HEK293 (cell line): ENCODE measurements around the gene CBY1.

Experiments
- CTCF ChIA-PET: fragments of 350-600 bp; formaldehyde crosslinking; extraction: SDS; loops from one replicate; lab custom pipeline; 2021; ENCODE audit warnings: antibody characterized with exemption; lab: Yijun Ruan, JAX
- POLR2A ChIA-PET: fragments of 300-600 bp; formaldehyde crosslinking; extraction: SDS; loops from one replicate; lab custom pipeline; 2020; ENCODE audit warnings: antibody characterized with exemption, inconsistent platforms; lab: Yijun Ruan, JAX
- H3K27ac ChIP-seq: fragments of 200-500 bp; sonication (Bioruptor generic); 2 replicates; pipeline ENCODE4 v1.5.1; 2014; ENCODE audit warnings: low read depth, low read length, control low read depth, inconsistent platforms; ENCODE audit errors: extremely low read depth
- H3K36me3 ChIP-seq, 2 experiments: fragments of 200-500 bp in 1 of 2; sonication (Bioruptor generic) in 1 of 2; 1 replicate in 1 of 2; 2 replicates in 1 of 2; pipeline ENCODE4 v1.5.1; 2014 to 2017; ENCODE audit warnings: inconsistent platforms in 2 of 2, low read length in 2 of 2; ENCODE audit not compliant: control insufficient read depth in 2 of 2, insufficient read depth in 1 of 2
- H3K4me1 ChIP-seq: fragments of 200-500 bp; sonication (Bioruptor generic); 2 replicates; pipeline ENCODE4 v1.5.1; 2014; ENCODE audit warnings: mild to moderate bottlenecking, low read length, inconsistent platforms; ENCODE audit not compliant: control insufficient read depth, insufficient read depth
- H3K4me3 ChIP-seq: 2 replicates; pipeline ENCODE4 v1.5.1; 2011; ENCODE audit warnings: low read depth, mild to moderate bottlenecking, control low read depth, low read length, moderate library complexity
- H3K9me3 ChIP-seq: fragments of 200-500 bp; sonication (Bioruptor generic); 2 replicates; pipeline ENCODE4 v1.5.1; 2014; ENCODE audit warnings: low read depth, low read length, inconsistent platforms; ENCODE audit not compliant: control insufficient read depth, insufficient read depth
- KLF10 ChIP-seq: fragments of 450-650 bp; IDR thresholded peaks from 2 replicates; pipeline ENCODE4 v1.5.1; 2018; ENCODE audit warnings: missing biosample characterization, mild to moderate bottlenecking, missing genetic modification characterization
- KLF8 ChIP-seq: fragments of 450-650 bp; formaldehyde crosslinking; IDR thresholded peaks from 2 replicates; pipeline ENCODE4 v1.5.1; 2016; ENCODE audit warnings: missing biosample characterization, missing genetic modification characterization
- SCRT2 ChIP-seq: fragments of 450-650 bp; formaldehyde crosslinking; IDR thresholded peaks from 2 replicates; pipeline ENCODE4 v1.5.1; 2016; ENCODE audit warnings: missing biosample characterization, missing genetic modification characterization
- YY1 ChIP-seq: fragments of 450-650 bp; formaldehyde crosslinking; IDR thresholded peaks from 2 replicates; pipeline ENCODE4 v1.5.1; 2018; ENCODE audit warnings: missing biosample characterization, missing genetic modification characterization
- ZBTB8A ChIP-seq: fragments of 450-650 bp; formaldehyde crosslinking; IDR thresholded peaks from 2 replicates; pipeline ENCODE4 v1.5.1; 2016; ENCODE audit warnings: missing biosample characterization, missing genetic modification characterization
- ZNF19 ChIP-seq: fragments of 450-650 bp; formaldehyde crosslinking; IDR thresholded peaks from 2 replicates; pipeline ENCODE4; 2016; ENCODE audit warnings: missing biosample characterization, missing genetic modification characterization, low read depth
- ZNF24 ChIP-seq: fragments of 450-650 bp; formaldehyde crosslinking; IDR thresholded peaks from 2 replicates; pipeline ENCODE4 v1.5.1; 2016; ENCODE audit warnings: missing biosample characterization, missing genetic modification characterization
- ZNF274 ChIP-seq, 2 experiments: fragments of 200-500 bp in 1 of 2; fragments of 450-650 bp in 1 of 2; sonication (Bioruptor generic) in 1 of 2; formaldehyde crosslinking in 1 of 2; IDR thresholded peaks; 2 replicates each; pipeline versions ENCODE4 v1.5.1 to v1.6.1; 2014 to 2016; ENCODE audit warnings: borderline replicate concordance in 1 of 2, inconsistent platforms in 1 of 2, low read length in 1 of 2, missing biosample characterization in 1 of 2, missing genetic modification characterization in 1 of 2
- ZNF48 ChIP-seq: fragments of 450-650 bp; formaldehyde crosslinking; IDR thresholded peaks from 2 replicates; pipeline ENCODE4 v1.5.1; 2016; ENCODE audit warnings: missing biosample characterization, missing genetic modification characterization
- ZNF558 ChIP-seq: fragments of 450-650 bp; formaldehyde crosslinking; IDR thresholded peaks from 2 replicates; pipeline ENCODE4 v1.5.1; 2016; ENCODE audit warnings: missing biosample characterization, missing genetic modification characterization
- ZNF600 ChIP-seq: fragments of 450-650 bp; formaldehyde crosslinking; IDR thresholded peaks from 2 replicates; pipeline ENCODE4 v1.5.1; 2016; ENCODE audit warnings: missing biosample characterization, missing genetic modification characterization
- ZSCAN16 ChIP-seq: fragments of 450-650 bp; formaldehyde crosslinking; IDR thresholded peaks from 2 replicates; pipeline ENCODE4 v1.5.1; 2016; ENCODE audit warnings: missing biosample characterization, missing genetic modification characterization
- ZSCAN30 ChIP-seq: fragments of 450-650 bp; IDR thresholded peaks from 2 replicates; pipeline ENCODE4 v1.5.1; 2018; ENCODE audit warnings: missing biosample characterization, mild to moderate bottlenecking, missing genetic modification characterization, moderate library complexity
- TF ChIP-seq, protein P1 (sequence below): fragments of 450-650 bp; formaldehyde crosslinking; IDR thresholded peaks from 2 replicates; pipeline ENCODE4 v1.5.1; 2017; ENCODE audit warnings: missing biosample characterization, missing genetic modification characterization
- TF ChIP-seq, protein P2 (sequence below): fragments of 450-650 bp; formaldehyde crosslinking; IDR thresholded peaks from 2 replicates; pipeline ENCODE4 v1.5.1; 2016; ENCODE audit warnings: missing biosample characterization, missing genetic modification characterization
- TF ChIP-seq, protein P3 (sequence below): fragments of 450-650 bp; formaldehyde crosslinking; IDR thresholded peaks from 2 replicates; pipeline ENCODE4 v1.5.1; 2016; ENCODE audit warnings: missing biosample characterization, missing genetic modification characterization, low read depth
- TF ChIP-seq, protein P4 (sequence below): fragments of 450-650 bp; formaldehyde crosslinking; IDR thresholded peaks from 2 replicates; pipeline ENCODE4 v1.5.1; 2017; ENCODE audit warnings: missing biosample characterization, missing genetic modification characterization

The CBY1 gene

DNA sequence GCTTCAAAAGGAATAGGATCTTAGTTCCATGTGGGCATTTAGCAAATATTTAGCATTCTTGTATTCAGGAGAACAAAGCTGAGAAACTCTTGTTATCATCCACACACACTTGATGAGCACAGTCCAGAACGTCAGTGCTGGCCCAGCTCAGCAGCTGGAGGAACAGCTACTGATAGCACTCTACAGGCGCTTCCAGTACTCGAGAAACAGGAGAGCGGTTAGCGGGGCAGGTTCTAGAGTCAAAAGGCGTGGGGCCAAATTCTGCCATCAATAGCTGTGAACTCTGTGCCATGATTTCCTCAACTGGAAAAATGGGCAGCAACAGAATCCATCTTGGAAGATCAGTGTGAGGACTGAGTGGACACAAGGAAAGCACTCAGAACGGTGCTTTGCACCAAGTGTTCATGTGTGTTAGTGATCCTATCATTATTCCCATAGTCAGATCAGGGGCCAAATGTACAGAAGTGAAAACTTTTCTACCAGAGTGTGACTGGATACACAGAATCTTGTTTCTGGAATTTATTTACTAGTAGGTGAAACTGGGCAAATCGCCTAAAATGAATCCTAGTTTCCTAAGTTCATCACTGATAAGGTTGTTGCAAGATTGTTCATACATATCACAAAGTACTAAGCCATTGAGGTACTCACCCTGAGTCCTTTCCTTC, 41.1 kb downstream of the CBY1 start:
- H3K4me3 ChIP-seq = peak overlapping the region; percentile 76
- POLR2A ChIA-PET = interaction anchor here (0.5 to 8.0 kb wide), 5 partner anchors 8 to 43 kb away, joined by 3 to 60 read pairs (median 10); partner anchors contain the start of genes GTPBP1 and TOMM22
- peak overlapping the region; percentile 55; the same call in 1 of the 2 replicates for H3K27ac ChIP-seq
- CTCF ChIA-PET = interaction anchor here (0.5 to 2.9 kb wide), 6 partner anchors 16 to 645 kb away, joined by 4 to 20 read pairs (median 5); partner anchors contain the start of gene TOMM22
- H3K9me3 ChIP-seq = no peaks in the 10 kb centered on the region
- H3K36me3 ChIP-seq = peaks cover 4 to 43% of the 10 kb centered on the region in 2 experiments; a peak in 2 of 3 replicates
- TF ChIP-seq ZNF48 = no peak
- no peak for TF ChIP-seq KLF10 (tag by site-specific recombination)
- TF ChIP-seq YY1 = no peak
- TF ChIP-seq, protein P1, sequence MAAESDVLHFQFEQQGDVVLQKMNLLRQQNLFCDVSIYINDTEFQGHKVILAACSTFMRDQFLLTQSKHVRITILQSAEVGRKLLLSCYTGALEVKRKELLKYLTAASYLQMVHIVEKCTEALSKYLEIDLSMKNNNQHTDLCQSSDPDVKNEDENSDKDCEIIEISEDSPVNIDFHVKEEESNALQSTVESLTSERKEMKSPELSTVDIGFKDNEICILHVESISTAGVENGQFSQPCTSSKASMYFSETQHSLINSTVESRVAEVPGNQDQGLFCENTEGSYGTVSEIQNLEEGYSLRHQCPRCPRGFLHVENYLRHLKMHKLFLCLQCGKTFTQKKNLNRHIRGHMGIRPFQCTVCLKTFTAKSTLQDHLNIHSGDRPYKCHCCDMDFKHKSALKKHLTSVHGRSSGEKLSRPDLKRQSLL (tag by site-specific recombination) = 0 out of 2 replicates have a peak, but pooled peaks have one; percentile 16
- TF ChIP-seq ZSCAN30 (tag by site-specific recombination) = 0 out of 2 replicates have a peak, but pooled peaks have one; percentile 5
- TF ChIP-seq ZNF600 (tag by site-specific recombination) = peak; percentile 56
- TF ChIP-seq ZBTB8A (tag by site-specific recombination) = no peak
- TF ChIP-seq, protein P2, sequence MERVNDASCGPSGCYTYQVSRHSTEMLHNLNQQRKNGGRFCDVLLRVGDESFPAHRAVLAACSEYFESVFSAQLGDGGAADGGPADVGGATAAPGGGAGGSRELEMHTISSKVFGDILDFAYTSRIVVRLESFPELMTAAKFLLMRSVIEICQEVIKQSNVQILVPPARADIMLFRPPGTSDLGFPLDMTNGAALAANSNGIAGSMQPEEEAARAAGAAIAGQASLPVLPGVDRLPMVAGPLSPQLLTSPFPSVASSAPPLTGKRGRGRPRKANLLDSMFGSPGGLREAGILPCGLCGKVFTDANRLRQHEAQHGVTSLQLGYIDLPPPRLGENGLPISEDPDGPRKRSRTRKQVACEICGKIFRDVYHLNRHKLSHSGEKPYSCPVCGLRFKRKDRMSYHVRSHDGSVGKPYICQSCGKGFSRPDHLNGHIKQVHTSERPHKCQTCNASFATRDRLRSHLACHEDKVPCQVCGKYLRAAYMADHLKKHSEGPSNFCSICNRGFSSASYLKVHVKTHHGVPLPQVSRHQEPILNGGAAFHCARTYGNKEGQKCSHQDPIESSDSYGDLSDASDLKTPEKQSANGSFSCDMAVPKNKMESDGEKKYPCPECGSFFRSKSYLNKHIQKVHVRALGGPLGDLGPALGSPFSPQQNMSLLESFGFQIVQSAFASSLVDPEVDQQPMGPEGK (tag by site-specific recombination) = no peak
- TF ChIP-seq SCRT2 = peak; percentile 61; the same call in 1 of the 2 replicates
- no peak for TF ChIP-seq ZNF19 (tag by site-specific recombination)
- TF ChIP-seq, protein P3, sequence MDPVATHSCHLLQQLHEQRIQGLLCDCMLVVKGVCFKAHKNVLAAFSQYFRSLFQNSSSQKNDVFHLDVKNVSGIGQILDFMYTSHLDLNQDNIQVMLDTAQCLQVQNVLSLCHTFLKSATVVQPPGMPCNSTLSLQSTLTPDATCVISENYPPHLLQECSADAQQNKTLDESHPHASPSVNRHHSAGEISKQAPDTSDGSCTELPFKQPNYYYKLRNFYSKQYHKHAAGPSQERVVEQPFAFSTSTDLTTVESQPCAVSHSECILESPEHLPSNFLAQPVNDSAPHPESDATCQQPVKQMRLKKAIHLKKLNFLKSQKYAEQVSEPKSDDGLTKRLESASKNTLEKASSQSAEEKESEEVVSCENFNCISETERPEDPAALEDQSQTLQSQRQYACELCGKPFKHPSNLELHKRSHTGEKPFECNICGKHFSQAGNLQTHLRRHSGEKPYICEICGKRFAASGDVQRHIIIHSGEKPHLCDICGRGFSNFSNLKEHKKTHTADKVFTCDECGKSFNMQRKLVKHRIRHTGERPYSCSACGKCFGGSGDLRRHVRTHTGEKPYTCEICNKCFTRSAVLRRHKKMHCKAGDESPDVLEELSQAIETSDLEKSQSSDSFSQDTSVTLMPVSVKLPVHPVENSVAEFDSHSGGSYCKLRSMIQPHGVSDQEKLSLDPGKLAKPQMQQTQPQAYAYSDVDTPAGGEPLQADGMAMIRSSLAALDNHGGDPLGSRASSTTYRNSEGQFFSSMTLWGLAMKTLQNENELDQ (tag by site-specific recombination) = no peak
- TF ChIP-seq ZNF558 (tag by site-specific recombination) = peak; percentile 25; the same call in 1 of the 2 replicates
- TF ChIP-seq KLF8 (tag by site-specific recombination) = no peak
- no peak for TF ChIP-seq ZNF24
- TF ChIP-seq ZSCAN16 (tag by site-specific recombination) = 0 out of 2 replicates have a peak, but pooled peaks have one; percentile 69
- TF ChIP-seq ZNF274 (IDR thresholded peaks at IDR 0.05; ENCODE audit: low read length) = no peak
- no peak for TF ChIP-seq ZNF274 (tag by site-specific recombination; IDR thresholded peaks at IDR 0.05; ENCODE audit: borderline replicate concordance)
- TF ChIP-seq, protein P4, sequence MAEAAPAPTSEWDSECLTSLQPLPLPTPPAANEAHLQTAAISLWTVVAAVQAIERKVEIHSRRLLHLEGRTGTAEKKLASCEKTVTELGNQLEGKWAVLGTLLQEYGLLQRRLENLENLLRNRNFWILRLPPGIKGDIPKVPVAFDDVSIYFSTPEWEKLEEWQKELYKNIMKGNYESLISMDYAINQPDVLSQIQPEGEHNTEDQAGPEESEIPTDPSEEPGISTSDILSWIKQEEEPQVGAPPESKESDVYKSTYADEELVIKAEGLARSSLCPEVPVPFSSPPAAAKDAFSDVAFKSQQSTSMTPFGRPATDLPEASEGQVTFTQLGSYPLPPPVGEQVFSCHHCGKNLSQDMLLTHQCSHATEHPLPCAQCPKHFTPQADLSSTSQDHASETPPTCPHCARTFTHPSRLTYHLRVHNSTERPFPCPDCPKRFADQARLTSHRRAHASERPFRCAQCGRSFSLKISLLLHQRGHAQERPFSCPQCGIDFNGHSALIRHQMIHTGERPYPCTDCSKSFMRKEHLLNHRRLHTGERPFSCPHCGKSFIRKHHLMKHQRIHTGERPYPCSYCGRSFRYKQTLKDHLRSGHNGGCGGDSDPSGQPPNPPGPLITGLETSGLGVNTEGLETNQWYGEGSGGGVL (tag by site-specific recombination) = peak; percentile 51; the same call in 1 of the 2 replicates
- TF ChIP-seq, all 188 proteins: peak for 7
- H3K4me1 ChIP-seq = peaks cover 3% of the 10 kb centered on the region; the same call in 1 of the 2 replicates
